ENCODE measurements around the gene PPM1J. TPM values are rescaled to one million over a fixed set of nuclear protein-coding genes. Genes with fewer than 3 reads are reported as not detected.

The PPM1J gene
- polyA plus RNA-seq, 1 of the 3 experiments (the other 2 are of a cell fraction) = 5.3 TPM

GRCh38 chr1:112673592-112674439, 41.3 kb downstream of the PPM1J start (continued):
- no peak for TF ChIP-seq IRF3 (IDR thresholded peaks at IDR 0.05; ENCODE audit: low read depth, low read length)
- no peak for TF ChIP-seq YY1 (IDR thresholded peaks at IDR 0.05; ENCODE audit: low read depth)
- TF ChIP-seq TAF1 (IDR thresholded peaks at IDR 0.05; ENCODE audit: borderline replicate concordance, low read depth, low read length) = no peak
- TF ChIP-seq RXRA (IDR thresholded peaks at IDR 0.05; ENCODE audit: borderline replicate concordance, low read depth) = no peak
- TF ChIP-seq NRF1 (IDR thresholded peaks at IDR 0.05; ENCODE audit: low read depth, low read length) = no peak
- no peak for TF ChIP-seq MAX (IDR thresholded peaks at IDR 0.05; ENCODE audit: low read depth)
- TF ChIP-seq MEF2A (IDR thresholded peaks at IDR 0.05; ENCODE audit: borderline replicate concordance, low read depth) = no peak
- TF ChIP-seq NFIC (IDR thresholded peaks at IDR 0.05; ENCODE audit: borderline replicate concordance) = no peak

- Histone ChIP-seq H3K27ac (ENCODE audit: low read depth in 2 of 2, low read length in 1 of 2) (peak overlapping the region in 1 of 2 experiments; percentile 75; a peak in 3 of 4 replicates), H3K4me2 (no peak overlapping the region), H3F3A (replicated peaks; ENCODE audit: insufficient read depth) (peaks cover 22% of the 10 kb centered on the region), H3K36me3 (replicated peaks in 1 of 2; ENCODE audit: control insufficient read depth in 1 of 2, insufficient read depth in 2 of 2, low read length in 1 of 2) (peaks cover 38% of the 10 kb centered on the region in 2 experiments), H3K9ac (no peak overlapping the region), H3K79me2 (ENCODE audit: insufficient read depth) (peaks cover 26% of the 10 kb centered on the region), H3K9me2 (no peaks in the 10 kb centered on the region), H3K4me3 (ENCODE audit: low read depth in 2 of 2, low read length in 1 of 2) (no peak overlapping the region), H3K27me3 (ENCODE audit: insufficient read depth) (no peaks in the 10 kb centered on the region), H4K20me1 (ENCODE audit: insufficient read depth) (no peaks in the 10 kb centered on the region), H3K4me1 (ENCODE audit: control insufficient read depth in 1 of 2, insufficient read depth in 2 of 2, low read depth in 1 of 2, low read length in 1 of 2) (peaks cover 11 to 12% of the 10 kb centered on the region in 2 experiments; a peak in 3 of 4 replicates), H2AFZ (ENCODE audit: low read depth) (no peak overlapping the region), H3K9me3 (no peaks in the 10 kb centered on the region)
- ChIA-PET POLR2A (interaction anchor here (0.6 to 1.0 kb wide), 2 partner anchors 45 to 54 kb away, joined by 3 to 4 read pairs; partner anchors contain the start of gene ST7L), CTCF (interaction anchor here (1.1 to 4.8 kb wide), 14 partner anchors 9 to 282 kb away, joined by 3 to 42 read pairs (median 9); partner anchors contain the start of genes CAPZA1, PPM1J and ST7L)
- WGBS (ENCODE audit: low lambda C conversion rate) = 94% methylated on average over 1 of the region's 1 CpG
- TF ChIP-seq RFX5 (IDR thresholded peaks at IDR 0.05; ENCODE audit: low read length) = no peak
- no peak for TF ChIP-seq RXRA (IDR thresholded peaks at IDR 0.05; ENCODE audit: borderline replicate concordance, low read depth)
- no peak for TF ChIP-seq NRF1 (IDR thresholded peaks at IDR 0.05; ENCODE audit: low read depth, low read length)
- TF ChIP-seq YY1 (IDR thresholded peaks at IDR 0.05; ENCODE audit: low read depth) = no peak
- no peak for TF ChIP-seq POLR2AphosphoS5 (IDR thresholded peaks at IDR 0.05; ENCODE audit: low read depth, low read length)
- TF ChIP-seq MEF2A (IDR thresholded peaks at IDR 0.05; ENCODE audit: borderline replicate concordance, low read depth) = no peak
- no peak for TF ChIP-seq CTCF (IDR thresholded peaks at IDR 0.05)
- DNase-seq = no peak
These were observed 42.3 kb downstream of the PPM1J start for GRCh38 chr1:112672842-112673241.

All from SK-N-SH (cell line).